Endothelial cell of umbilical vein (primary cell): Measurements from ENCODE around the gene LOXHD1. TPM values are rescaled to one million over a fixed set of nuclear protein-coding genes. Genes with fewer than 3 reads are reported as not detected.

Experiments
- BruUV-seq: library from RNA; stranded (reverse); fragments of 400-500 nt; replicated peaks from 2 replicates; lab custom pipeline; 2021; lab: Mats Ljungman, UMichigan
- CTCF ChIA-PET: fragments of 300-600, 350-600 bp; sonication (Branson Sonifier 250); formaldehyde crosslinking; loops from one replicate; lab custom pipeline; 2021; ENCODE audit warnings: antibody characterized with exemption, inconsistent platforms; lab: Charles Lee
- POLR2A ChIA-PET: fragments of 300-600, 350-600 bp; sonication (Branson Sonifier 250); formaldehyde crosslinking; loops from one replicate; lab custom pipeline; 2021; ENCODE audit warnings: antibody characterized with exemption, inconsistent platforms; lab: Charles Lee
- DNase-seq: peaks from one replicate; pipeline ENCODE4 v3.0.0-alpha.2; 2011; ENCODE audit warnings: low read depth, low spot score
- FAIRE-seq: peaks from 2 replicates; lab custom pipeline; 2011; peaks lifted over from hg19 to GRCh38; lab: Jason Lieb, UNC
- H2AFZ ChIP-seq: 2 replicates; pipeline ENCODE4 v1.6.0; 2012; ENCODE audit warnings: low read depth, low read length, control low read depth, inconsistent platforms
- H3K27ac ChIP-seq: 2 replicates; pipeline ENCODE4 v1.5.1; 2011; ENCODE audit warnings: low read depth, mild to moderate bottlenecking, control low read depth, low read length, moderate library complexity; ENCODE audit not compliant: insufficient read depth
- H3K27me3 ChIP-seq, 2 experiments: 2 replicates each; pipeline versions ENCODE4 v1.6.0 to v1.6.1; 2011; ENCODE audit warnings: low read length in 2 of 2, mixed read lengths in 1 of 2; ENCODE audit not compliant: control insufficient read depth in 2 of 2, insufficient read depth in 2 of 2
- H3K36me3 ChIP-seq, 2 experiments: 2 replicates in 1 of 2; 3 replicates in 1 of 2; pipeline ENCODE4 v1.5.1; 2011; ENCODE audit warnings: low read length in 2 of 2, mild to moderate bottlenecking in 1 of 2, moderate library complexity in 1 of 2; ENCODE audit not compliant: control insufficient read depth in 2 of 2, insufficient read depth in 2 of 2; ENCODE audit errors: extremely low read depth in 1 of 2
- H3K4me1 ChIP-seq: 3 replicates; pipeline ENCODE4 v1.5.1; 2011; ENCODE audit warnings: mild to moderate bottlenecking, low read length; ENCODE audit not compliant: control insufficient read depth, insufficient read depth; ENCODE audit errors: extremely low read depth
- H3K4me2 ChIP-seq: 2 replicates; pipeline ENCODE4 v1.6.1; 2011; ENCODE audit warnings: low read length, control low read depth, mixed read lengths; ENCODE audit not compliant: insufficient read depth
- H3K4me3 ChIP-seq, 3 experiments: fragments of 200-600 bp in 1 of 3; sonication (generic), shearing (Covaris generic) in 1 of 3; replicated peaks in 1 of 3; 2 replicates each; pipeline ENCODE4 v1.5.1; 2011 to 2016; ENCODE audit warnings: control low read depth in 3 of 3, low read length in 3 of 3, mild to moderate bottlenecking in 2 of 3, inconsistent platforms in 1 of 3, low read depth in 1 of 3, moderate library complexity in 1 of 3; ENCODE audit not compliant: insufficient read depth in 1 of 3
- H3K79me2 ChIP-seq: 2 replicates; pipeline ENCODE4 v1.6.0; 2012; ENCODE audit warnings: low read length, inconsistent platforms; ENCODE audit not compliant: control insufficient read depth, insufficient read depth
- H3K9ac ChIP-seq: replicated peaks from 2 replicates; pipeline ENCODE3; 2011; ENCODE audit warnings: low read length, control low read depth; ENCODE audit not compliant: insufficient read depth; ENCODE audit errors: extremely low read depth
- H3K9me1 ChIP-seq: replicated peaks from 3 replicates; pipeline ENCODE4 v1.6.0; 2011; ENCODE audit warnings: mild to moderate bottlenecking, low read length; ENCODE audit not compliant: control insufficient read depth, insufficient read depth; ENCODE audit errors: extremely low read depth
- H3K9me3 ChIP-seq: replicated peaks from 2 replicates; pipeline ENCODE4 v1.5.1; 2012; ENCODE audit warnings: low read length, inconsistent platforms; ENCODE audit not compliant: control insufficient read depth, insufficient read depth
- H4K20me1 ChIP-seq: replicated peaks from 2 replicates; pipeline ENCODE3; 2011; ENCODE audit warnings: mild to moderate bottlenecking, low read length; ENCODE audit not compliant: control insufficient read depth, insufficient read depth; ENCODE audit errors: extremely low read depth
- CTCF ChIP-seq, 2 donors: IDR thresholded peaks; 1 replicate in 1 of 2; 2 replicates in 1 of 2; pipeline ENCODE4 v1.5.1; 2011; ENCODE audit warnings: low read length in 2 of 2, mild to moderate bottlenecking in 2 of 2, moderate library complexity in 2 of 2, control low read depth in 1 of 2, inconsistent platforms in 1 of 2, low read depth in 1 of 2; ENCODE audit not compliant: insufficient read depth in 1 of 2; ENCODE audit errors: extremely low read depth in 1 of 2
- FOS ChIP-seq: IDR thresholded peaks from 2 replicates; pipeline ENCODE4 v1.6.1; 2011; ENCODE audit warnings: mild to moderate bottlenecking, low read length, moderate library complexity, borderline replicate concordance; ENCODE audit not compliant: insufficient read depth
- GATA2 ChIP-seq: IDR thresholded peaks from 2 replicates; pipeline ENCODE4 v1.7.0; 2011; ENCODE audit warnings: low read depth, mild to moderate bottlenecking, moderate library complexity, mixed read lengths, low read length; ENCODE audit not compliant: insufficient read length, insufficient read depth
- MAX ChIP-seq: IDR thresholded peaks from 2 replicates; pipeline ENCODE4 v1.6.1; 2011; ENCODE audit not compliant: insufficient read depth, insufficient read length
- POLR2A ChIP-seq: IDR thresholded peaks from 2 replicates; pipeline ENCODE4 v1.6.1; 2012; ENCODE audit warnings: low read depth, mild to moderate bottlenecking, control low read depth, low read length
- POLR2AphosphoS5 ChIP-seq: IDR thresholded peaks from 2 replicates; pipeline ENCODE4 v1.6.1; 2012; ENCODE audit warnings: low read depth, mild to moderate bottlenecking, control low read depth, low read length, moderate library complexity; ENCODE audit not compliant: insufficient read depth
- dilution Hi-C: fragments of 300-500 bp; cut with MboI; formaldehyde crosslinking; loops from one replicate; pipeline ENCODE4 v1.15.0; 2019; ENCODE audit warnings: low sequenced_read_pairs; ENCODE audit not compliant: extremely low pct_ligation_motif_present
- intact Hi-C: fragments of 100-400 bp; cut with micrococcal nuclease; formaldehyde crosslinking; loops from one replicate; pipeline ENCODE4 v1.10.0; 2022
- polyA plus RNA-seq, 4 experiments: library from polyadenylated mRNA; depleted of rRNA in 3 of 4; stranded (reverse) in 3 of 4; unstranded in 1 of 4; fragments of >200 nt; gene quantifications; 2 replicates each; pipeline versions ENCODE4 v1.2.1 to v1.2.3, GENCODE V29; 2011 to 2012; ENCODE audit warnings: missing spikeins in 1 of 4
- total RNA-seq: library from RNA; stranded (reverse); gene quantifications from 2 replicates; pipeline ENCODE4 v1.2.3, GENCODE V29; 2021

Gene LOXHD1
- total and polyA plus RNA-seq, 2 donors (not counting 3 experiments of a cell fraction or from before 2014, with no cell fraction given), result not detected

- ChIA-PET CTCF (no interaction called here), POLR2A (no interaction called here)
- TF ChIP-seq POLR2AphosphoS5 (no peak), GATA2 (no peak), POLR2A (no peak), MAX (no peak), CTCF (IDR thresholded peaks at IDR 0.05; ENCODE audit: extremely low read depth in 1 of 2, insufficient read depth in 1 of 2, low read depth in 1 of 2, low read length in 2 of 2) (no peak), FOS (no peak)
- no TSS peak for BruUV-seq
- Histone ChIP-seq H3K4me2 (no peak overlapping the region), H2AFZ (no peak overlapping the region), H3K36me3 (no peaks in the 10 kb centered on the region), H3K9ac (no peak overlapping the region), H3K4me1 (no peaks in the 10 kb centered on the region), H3K79me2 (no peaks in the 10 kb centered on the region), H3K9me1 (no peaks in the 10 kb centered on the region), H4K20me1 (no peaks in the 10 kb centered on the region), H3K4me3 (no peak overlapping the region), H3K27ac (no peak overlapping the region), H3K9me3 (no peaks in the 10 kb centered on the region), H3K27me3 (no peaks in the 10 kb centered on the region)
- DNase-seq (no peak), FAIRE-seq (no peak)
- intact Hi-C loops (no loop called here), dilution Hi-C loops (no loop called here)
Observed at GRCh38 chr18:46632401-46633071, 24.5 kb downstream of the LOXHD1 start.
